NCI-H1092 (cell line): ENCODE results near the gene ODF2L.
A peak's percentile ranks its signal among the peaks of the same experiment; 100 is the strongest.
"Not testable (repeated sequence)": the region's sequence is repeated elsewhere in the genome, so short reads cannot be mapped to it uniquely, and the experiment has no call there.

Experiments used
- DNase-seq: peaks from one replicate; lab custom pipeline; 2025; lab: John Stamatoyannopoulos, UW

Gene ODF2L

DNA sequence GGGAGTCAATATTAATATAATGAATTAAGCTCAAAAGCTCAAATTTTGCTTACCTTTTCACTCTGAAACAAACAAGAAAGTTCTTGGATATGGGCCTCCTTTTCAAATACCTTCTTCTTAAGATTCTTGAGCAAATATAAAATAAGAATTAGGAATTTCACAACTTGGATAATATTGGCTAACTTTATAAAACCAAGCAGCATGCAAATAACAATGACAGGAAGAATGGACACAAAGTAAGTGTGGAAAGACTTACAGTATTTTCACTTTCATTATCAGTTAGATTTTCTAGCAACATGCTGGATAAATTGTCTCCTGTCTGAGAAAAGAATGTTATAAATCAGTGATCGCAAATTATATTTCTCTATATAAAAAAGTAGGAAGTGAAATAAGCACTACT, 13.2 kb downstream of the ODF2L start:
- DNase-seq: no peak

DNA sequence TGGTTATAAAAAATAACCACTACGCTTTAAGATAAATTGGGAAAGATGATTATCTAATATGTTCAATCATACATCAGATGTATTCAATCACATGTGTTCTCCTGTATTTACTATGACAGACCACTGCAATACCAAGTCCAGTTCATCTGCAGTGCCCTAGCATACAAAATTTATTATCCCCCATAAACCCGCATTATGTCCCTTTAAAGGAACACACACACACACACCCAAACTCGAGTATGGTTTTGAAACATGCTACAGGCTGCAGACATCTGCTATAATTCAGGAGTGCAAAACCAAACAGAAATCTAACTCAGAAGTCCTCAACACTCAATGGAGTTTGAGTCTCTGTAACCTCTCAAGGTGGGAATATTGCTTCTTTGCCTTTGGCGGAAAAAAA, 14.9 kb downstream of the ODF2L start:
- DNase-seq: no peak

DNA sequence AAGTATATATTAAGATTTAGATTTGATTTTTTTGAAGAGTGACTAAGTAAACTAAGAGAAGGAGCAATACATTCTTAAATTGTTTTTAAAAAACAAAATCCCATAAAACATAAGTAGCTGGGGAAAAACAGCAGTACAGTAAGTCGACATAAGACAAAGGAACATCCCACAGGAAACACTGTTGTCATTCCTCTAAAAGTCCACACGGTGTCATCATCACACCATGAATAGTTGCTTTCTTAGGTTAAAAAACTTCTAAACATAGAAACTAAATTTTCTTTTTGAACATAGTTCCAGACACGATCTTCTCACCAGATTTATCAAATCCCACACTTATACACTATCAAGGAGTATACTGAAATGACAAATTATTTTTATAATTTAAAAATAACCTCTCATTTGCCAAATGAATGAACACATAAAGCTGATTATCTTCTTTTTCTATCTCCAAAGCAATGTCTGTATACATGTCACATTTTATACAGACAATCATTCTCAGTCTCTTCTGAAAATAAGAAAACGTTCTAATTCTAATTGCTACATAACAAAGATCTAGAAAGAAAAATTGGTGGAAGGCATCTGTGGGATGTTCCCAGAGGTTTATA, 15.8 kb downstream of the ODF2L start:
- peak; percentile 26 for DNase-seq

DNA sequence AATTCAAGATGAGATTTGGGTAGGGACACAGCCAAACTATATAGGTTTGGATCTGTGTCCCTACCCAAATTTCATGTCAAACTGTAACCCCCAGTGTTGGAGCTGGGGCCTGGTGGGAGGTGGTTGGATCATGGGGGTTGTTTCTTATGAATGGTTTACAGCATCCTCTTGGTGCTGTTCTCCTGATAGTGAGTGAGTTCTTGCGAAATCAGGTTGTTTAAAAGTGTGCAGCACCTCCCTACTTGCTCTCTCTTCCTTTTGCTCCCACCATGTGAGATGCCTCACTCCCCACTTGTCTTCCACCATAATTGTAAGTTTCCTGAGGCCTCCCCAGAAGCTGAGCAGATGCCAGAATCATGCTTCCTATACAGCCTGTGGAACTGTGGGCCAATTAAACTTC, 17.3 kb downstream of the ODF2L start:
- no peak for DNase-seq

DNA sequence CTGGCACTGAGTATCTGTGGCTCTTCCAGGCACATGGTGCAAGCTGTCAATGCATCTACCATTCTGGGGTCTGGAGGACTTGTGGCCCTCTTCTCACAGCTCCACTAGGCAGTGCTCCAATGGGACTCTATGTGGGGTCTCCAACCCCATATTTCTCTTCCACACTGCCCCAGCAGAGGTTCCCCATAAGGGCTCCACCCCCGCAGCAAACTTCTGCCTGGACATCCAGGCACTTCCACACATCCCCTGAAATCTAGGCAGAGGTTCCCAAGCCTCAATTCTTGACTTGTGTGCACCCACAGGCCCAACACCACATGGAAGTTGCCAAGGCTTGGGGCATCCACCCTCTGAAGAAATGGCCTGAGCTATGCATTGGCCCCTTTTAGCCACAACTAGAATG, 18.8 kb downstream of the ODF2L start:
- no peak for DNase-seq

DNA sequence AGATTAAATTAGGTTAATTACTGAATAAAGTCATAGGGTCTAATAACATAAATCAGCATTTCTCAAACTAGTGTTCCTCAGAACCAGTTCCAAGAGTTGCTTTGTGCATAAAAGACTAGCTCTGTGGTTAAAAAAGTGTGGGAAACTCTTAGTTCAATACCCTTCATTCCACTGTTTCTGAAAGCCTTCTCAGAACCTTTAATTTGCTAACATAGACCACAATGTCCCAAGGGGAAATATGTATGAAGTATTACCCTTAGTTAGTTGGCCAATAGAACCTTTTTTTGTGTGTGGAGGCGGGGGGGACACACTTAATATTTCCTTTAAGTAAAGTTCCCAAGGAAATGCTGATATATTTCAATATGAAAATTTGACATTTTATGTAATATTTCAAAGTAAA, 20.4 kb downstream of the ODF2L start:
- no peak for DNase-seq

DNA sequence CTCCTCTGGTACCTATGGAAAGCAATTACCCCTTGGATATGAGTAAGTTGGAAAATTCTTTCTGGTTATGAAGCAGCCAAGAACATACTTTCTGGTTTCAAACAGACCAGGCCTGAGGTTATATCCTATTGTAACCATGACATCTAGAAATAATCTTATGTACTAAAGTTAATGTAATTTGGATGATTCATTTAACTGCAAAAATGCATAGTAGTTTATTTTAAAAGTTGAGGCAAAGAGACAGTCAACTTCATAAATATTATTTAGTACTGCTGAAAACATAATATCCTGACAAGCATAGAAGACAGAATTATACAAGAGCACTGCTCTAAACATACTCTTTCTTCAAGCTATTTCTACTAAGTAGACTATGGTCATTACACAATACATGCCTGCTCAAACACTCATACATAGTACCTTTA, 25.5 kb downstream of the ODF2L start:
- no peak for DNase-seq

DNA sequence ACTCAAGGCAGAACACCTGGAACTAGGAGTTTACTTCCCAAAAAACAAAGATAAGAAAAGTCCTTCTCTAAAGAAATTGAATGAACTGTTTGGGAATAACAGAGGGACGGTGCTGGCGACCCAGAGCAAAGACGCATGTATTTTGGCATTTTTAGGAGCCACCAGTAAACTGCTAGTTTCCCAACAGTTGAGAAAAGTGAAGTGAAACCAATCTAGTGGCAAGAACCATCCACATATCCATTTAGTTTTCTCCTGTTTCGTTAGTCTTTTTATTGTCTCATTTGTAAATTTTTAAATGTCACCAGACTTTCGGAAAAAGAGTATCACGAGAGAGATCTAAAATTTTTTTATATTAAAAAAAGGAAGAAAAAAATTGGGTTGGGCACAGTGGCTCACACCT, 30.2 kb downstream of the ODF2L start:
- DNase-seq: no peak

DNA sequence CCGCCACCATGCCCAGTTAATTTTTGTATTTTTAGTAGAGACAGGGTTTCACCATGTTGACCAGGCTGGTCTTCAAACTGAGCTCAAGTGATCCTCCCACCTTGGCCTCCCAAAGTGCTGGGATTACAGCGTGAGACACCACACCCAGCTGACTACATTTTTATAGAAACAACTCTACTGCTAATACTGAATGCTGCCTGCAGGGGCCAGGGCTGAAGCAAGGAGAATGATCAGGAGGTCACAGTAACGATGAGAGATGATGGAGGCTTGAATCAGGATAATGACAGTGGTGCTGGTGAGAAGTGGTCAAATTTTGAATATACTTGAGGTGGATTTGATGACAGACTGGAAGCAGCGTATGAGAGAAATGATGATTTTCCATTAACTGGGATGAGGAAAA, 33.3 kb downstream of the ODF2L start:
- DNase-seq: no peak

DNA sequence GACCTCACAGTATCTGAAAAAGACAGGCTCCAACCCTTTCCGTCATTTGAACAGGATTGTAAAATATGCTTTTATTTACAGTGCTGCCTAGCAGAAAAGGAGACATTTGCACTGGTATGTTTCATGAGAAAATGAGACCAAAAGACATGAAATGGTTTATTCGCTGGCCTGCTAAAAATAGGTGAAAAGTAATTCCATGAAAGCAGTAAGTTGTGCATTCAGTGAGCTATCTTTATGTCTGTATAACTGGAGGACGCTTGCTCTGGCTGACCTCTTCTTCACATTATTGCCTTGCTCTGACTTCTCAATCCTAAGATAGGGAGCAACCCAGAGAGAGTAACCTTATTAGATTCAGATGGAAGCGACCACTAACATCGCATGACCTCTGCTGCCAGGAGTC, 38.3 kb downstream of the ODF2L start:
- no peak for DNase-seq

DNA sequence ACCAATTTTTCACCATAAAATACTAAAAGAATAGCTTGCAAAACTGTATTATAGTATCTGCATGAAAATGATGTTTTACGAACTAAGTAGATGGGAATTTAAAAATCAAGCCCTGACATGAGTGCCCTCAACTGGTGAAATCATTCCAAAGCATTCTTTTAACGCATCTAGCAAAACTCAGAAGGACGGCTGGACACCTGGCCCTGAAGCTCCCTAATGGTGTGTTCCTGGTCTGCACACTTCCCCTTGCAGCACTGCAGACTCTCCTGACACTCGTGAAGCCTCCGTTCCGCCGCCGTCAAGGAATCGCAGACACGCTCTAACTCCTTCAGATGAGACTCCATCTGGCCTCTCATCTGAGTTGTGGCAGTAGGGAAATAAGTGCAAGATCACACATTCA, 39.9 kb downstream of the ODF2L start:
- no peak for DNase-seq

DNA sequence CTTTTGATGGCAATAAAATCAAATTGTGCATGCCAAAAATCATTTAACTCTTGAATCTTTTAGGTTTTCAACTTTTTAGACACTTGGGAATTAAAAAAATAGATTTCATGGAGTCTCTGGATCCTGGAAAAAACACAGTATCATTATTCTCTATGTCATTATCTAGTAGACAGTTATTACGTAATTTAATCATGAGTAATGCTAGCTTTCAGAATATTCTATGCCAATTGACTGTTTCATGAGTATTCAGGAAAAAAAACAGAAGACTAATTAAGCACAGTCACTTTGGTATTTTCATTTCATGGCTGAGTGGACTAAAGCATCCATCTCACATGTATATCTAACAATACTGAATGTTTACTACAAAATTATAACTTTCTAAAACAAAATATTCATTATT, 44.0 kb downstream of the ODF2L start:
- no peak for DNase-seq

DNA sequence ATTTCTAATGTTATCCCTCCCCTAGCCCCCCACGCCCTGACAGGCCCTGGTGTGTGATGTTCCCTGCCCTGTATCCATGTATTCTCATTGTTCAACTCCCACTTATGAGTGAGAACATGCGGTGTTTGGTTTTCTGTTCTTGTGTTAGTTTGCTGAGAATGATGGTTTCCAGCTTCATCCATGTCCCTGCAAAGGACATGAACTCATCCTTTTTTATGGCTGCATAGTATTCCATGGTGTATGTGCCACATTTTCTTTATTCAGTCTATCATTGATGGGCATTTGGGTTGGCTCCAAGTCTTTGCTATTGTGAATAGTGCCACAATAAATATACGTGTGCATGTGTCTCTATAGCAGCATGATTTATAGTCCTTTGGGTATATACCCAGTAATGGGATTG, 45.9 kb downstream of the ODF2L start:
- not testable (repeated sequence) for DNase-seq

DNA sequence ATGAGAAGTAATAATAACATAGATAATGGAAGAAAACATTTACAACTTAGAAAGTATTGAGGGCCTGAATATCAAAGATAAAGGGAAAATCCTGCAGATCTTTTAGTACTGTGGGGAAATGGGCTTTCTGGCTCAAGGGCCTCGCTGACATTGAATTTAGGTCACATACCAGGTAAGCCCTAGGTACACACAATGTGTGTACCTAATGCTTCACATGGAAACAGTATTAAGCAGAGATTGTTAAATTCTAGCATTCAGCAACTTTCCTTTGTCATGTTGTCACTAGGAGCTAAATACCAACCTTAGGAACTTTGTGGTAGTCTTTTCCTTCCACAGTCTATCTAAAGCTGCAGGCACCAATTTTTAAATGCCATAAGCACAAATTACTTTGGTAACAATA, 49.7 kb downstream of the ODF2L start:
- no peak for DNase-seq

DNA sequence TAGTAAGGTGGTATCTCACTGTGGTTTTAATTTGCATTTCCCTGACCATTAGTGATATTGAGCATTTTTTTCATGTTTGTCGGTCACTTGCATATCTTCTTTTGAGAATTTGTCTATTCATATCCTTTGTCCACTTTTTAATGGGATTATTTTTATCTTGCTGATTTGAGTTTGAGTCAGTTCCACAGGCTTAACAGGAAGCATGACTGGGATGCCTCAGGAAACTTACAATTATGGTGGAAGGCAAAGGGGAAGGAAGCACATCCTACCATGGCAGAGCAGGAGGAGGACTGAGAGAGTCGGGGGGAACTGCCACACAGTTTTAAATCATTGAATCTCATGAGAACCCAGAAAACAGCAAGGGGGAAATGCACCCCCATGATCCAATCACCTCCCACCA, 51.1 kb downstream of the ODF2L start:
- no peak for DNase-seq

DNA sequence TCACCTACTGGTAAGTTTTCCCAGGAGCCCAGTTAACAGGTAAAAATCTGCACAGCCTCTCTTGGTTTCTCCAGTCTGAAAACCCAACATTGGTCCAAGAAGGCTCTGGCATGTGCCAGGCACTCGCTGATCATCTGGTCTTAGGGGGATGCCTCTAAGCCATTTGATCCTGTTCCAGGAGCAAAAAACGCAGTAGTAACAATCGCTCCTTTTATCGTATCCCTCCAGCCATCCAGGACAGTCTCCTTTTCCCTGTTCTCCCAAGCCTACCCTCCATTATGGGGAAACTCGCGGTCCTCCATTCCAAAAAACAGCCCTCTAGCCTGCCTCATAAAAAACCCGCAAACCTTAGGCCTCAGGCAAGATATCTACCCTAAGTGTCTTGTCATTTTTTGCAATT, 56.2 kb downstream of the ODF2L start:
- no peak for DNase-seq

DNA sequence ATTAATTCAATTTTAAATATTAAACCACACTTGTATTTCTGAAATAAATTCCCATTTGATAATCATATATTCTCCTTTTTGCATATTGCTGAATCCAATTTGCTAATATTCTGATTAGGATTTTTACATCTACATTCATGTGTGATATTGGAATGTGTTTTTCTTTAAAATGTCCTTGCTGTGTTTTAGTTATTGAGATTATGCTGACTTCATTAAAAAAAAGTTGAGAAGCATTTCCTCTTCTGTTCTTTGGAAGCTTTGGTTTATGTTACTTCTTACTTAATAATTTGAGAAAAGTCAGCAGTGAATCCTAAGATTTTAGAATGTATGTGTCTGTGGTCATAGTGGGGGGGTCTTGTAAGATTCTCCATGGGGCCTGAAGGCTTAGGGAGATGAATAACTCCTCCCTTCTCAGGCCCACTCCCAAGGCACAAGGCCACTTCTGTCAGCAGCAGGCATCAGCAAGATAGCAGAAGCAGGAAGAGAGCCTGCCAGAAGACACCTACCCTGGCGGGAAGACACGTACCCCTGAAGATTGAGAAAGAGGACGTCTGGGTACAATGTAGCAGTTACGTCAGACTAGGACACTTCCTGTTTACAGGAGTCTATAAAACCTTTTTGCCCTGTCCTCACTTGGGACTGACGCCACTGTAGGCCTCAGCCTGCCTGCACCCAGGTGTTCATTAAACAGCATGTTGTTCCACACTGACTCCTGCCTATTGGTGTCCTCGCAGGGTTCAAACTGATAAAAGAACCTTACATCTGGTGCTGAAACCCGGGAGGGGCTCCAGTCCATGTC, 56.9 kb downstream of the ODF2L start:
- DNase-seq: no peak

DNA sequence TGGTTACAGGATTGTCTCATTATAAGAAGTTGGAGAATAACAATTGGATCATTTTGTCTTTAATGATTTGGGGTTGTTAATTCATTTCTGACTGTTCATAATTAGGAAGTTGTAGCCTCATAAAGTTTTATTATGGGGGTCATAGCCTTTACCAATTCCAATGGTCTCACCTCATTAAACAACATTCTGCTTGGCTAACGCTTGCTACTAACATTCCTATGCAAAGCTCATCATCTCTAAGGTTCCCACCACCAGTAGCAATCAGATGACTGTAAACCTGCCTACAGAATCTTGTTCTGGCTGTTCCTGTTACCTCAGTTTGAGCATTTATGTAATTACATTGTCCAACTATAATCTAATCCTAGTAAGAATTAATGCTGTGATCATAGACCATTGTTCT, 60.2 kb downstream of the ODF2L start:
- DNase-seq: no peak

DNA sequence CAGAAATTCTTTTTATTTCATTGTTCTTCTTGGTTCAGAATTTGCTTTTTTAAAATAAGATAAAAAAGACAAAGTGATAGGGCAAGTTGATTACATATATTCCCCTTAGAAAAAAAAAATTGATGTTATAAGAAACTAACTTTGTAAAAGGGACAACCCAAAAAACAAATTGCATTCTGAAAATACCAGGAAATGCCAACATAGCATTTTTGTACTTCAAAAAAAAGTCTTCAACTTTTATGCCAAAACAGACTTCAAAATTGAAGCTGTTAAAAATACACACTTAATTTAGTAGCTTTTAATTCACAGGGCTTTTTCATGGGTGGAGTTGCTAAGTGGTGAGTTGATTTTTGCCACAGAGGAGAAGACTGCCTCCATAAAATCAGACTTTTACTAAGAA, 70.9 kb downstream of the ODF2L start:
- DNase-seq: no peak

DNA sequence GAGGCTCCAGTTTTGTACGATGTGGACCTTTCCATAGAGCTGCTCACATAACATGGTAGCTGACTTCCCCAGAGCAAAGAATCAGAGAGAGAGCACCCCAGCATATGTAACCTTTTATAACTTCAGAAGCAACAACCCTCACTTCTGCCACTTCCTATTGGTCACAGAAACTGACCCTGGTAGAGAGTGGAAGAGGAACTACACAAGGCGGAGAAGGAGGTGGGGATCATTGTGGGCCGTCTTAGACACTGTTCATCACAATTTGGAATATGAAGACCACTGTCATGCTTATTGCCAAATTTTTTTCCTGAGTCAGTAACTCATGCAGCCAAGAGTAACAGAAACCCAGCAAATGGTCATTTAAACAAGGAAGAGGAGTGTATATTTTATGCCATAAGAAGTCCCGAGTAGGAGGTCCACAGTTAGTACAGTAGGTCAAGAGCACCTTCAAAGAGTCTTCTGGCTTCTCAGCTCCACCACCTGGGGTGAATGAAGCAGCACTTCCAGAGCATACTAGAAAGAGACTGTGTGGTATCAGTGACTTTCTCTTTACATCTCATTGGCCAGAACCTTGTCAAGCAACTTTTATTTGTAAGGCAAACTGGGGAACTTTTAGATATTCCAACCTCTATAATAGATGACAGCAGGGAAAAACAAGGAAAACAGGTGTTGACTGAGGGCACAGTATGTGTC, 71.8 kb downstream of the ODF2L start:
- no peak for DNase-seq

DNA sequence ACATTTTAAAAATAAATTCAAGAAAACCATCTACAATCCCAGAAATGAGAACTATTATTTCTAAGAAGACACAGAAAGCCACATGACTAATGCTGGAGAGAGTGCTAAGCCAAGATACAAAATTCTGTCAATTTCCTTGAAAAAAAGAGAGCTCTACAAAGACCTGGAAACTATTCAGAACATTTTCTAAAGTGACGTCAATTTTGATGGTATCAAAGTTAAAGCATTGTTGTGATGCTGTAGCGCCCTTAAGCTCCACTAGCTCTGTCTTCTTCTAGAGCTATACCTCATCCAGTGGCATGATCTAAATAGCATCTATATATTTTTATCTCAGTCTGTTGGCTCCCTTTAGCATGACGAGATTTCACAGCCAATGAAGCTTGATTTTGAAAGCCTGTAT, 73.9 kb downstream of the ODF2L start:
- DNase-seq: no peak

DNA sequence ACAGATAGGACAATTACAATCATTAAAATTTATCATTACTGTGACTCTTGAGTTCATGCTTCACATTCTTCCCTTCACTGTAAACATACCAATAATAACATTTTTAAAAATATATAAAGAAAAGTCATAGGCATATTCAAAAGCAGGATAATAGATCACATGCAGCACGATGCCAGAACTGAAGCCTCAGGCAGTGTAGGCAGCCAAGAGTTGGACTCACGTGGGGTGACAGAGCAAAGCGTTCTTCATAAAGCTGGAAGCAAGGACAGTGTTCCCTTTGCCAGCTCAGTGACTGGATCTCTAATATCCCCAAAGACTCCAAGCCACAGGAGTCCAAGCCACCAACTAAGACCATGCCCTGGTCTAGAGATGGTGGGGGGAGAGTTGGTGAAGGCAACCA, 77.7 kb downstream of the ODF2L start:
- no peak for DNase-seq

DNA sequence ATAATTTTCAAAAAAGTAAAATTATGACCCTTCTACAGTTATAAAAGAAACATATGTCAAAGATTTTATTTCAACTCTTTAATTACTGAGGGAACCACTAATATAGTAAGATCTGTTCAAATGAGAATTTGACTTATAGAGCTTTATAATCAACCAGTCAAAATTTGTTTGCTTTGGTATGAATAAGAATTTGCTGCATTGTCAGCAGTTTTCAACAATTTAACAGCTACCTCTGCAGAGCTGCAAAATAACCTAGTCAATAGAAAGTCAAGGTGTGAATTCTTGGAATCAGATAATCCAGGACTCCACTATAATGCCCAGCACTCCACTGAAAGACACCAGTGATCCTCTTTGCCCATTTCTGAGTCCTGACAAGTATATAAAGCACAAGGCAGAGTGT, 78.2 kb downstream of the ODF2L start:
- no peak for DNase-seq
